ENCODE data around the gene FAM90A1. TPM values are rescaled to one million over a fixed set of nuclear protein-coding genes. Genes with fewer than 3 reads are reported as not detected.
"Not testable (repeated sequence)": the region's sequence is repeated elsewhere in the genome, so short reads cannot be mapped to it uniquely, and the experiment has no call there.

The FAM90A1 gene
- polyA plus RNA-seq, 4 donors, result 0.27 to 0.65 (median 0.45) TPM; not detected in 1

GRCh38 chr12:8235316-8236157, 8.1 kb upstream of the FAM90A1 start:
- not testable (repeated sequence) for H3K27ac ChIP-seq (ENCODE audit: low read depth in 1 of 3, low read length in 2 of 3); H3K4me3 ChIP-seq (ENCODE audit: low read depth in 1 of 3, low read length in 3 of 3); FAIRE-seq; H3K4me1 ChIP-seq (ENCODE audit: control insufficient read depth in 3 of 3, insufficient read depth in 2 of 3, low read depth in 1 of 3, low read length in 2 of 3); H3K9me3 ChIP-seq (ENCODE audit: control insufficient read depth in 2 of 2, insufficient read depth in 1 of 2, low read depth in 1 of 2, low read length in 1 of 2); H3K27me3 ChIP-seq (ENCODE audit: control insufficient read depth in 3 of 3, insufficient read depth in 3 of 3, low read length in 3 of 3); H3K36me3 ChIP-seq (ENCODE audit: control insufficient read depth in 3 of 3, insufficient read depth in 2 of 3, low read depth in 1 of 3, low read length in 3 of 3); DNase-seq
- WGBS, 3 donors, result 91 to 92% (median 92%) methylated on average over 20 to 26 of the region's 26 CpGs

- not testable (repeated sequence) for H3K4me3 ChIP-seq (ENCODE audit: low read depth in 1 of 3, low read length in 3 of 3); H3K27me3 ChIP-seq (ENCODE audit: control insufficient read depth in 3 of 3, insufficient read depth in 3 of 3, low read length in 3 of 3); H3K9me3 ChIP-seq (ENCODE audit: control insufficient read depth in 2 of 2, insufficient read depth in 1 of 2, low read depth in 1 of 2, low read length in 1 of 2); FAIRE-seq; DNase-seq; H3K4me1 ChIP-seq (ENCODE audit: control insufficient read depth in 3 of 3, insufficient read depth in 2 of 3, low read depth in 1 of 3, low read length in 2 of 3); H3K36me3 ChIP-seq (ENCODE audit: control insufficient read depth in 3 of 3, insufficient read depth in 2 of 3, low read depth in 1 of 3, low read length in 3 of 3); H3K27ac ChIP-seq (ENCODE audit: low read depth in 1 of 3, low read length in 2 of 3)
- WGBS, 3 donors, result 78 to 81% (median 78%) methylated on average over 7 of the region's 7 CpGs
These were observed 7.3 kb upstream of the FAM90A1 start for GRCh38 chr12:8234746-8235145.

- not testable (repeated sequence) for H3K9me3 ChIP-seq (ENCODE audit: control insufficient read depth in 2 of 2, insufficient read depth in 1 of 2, low read depth in 1 of 2, low read length in 1 of 2); H3K4me1 ChIP-seq (ENCODE audit: control insufficient read depth in 3 of 3, insufficient read depth in 2 of 3, low read depth in 1 of 3, low read length in 2 of 3); H3K36me3 ChIP-seq (ENCODE audit: control insufficient read depth in 3 of 3, insufficient read depth in 2 of 3, low read depth in 1 of 3, low read length in 3 of 3); H3K27me3 ChIP-seq (ENCODE audit: control insufficient read depth in 3 of 3, insufficient read depth in 3 of 3, low read length in 3 of 3); H3K4me3 ChIP-seq (ENCODE audit: low read depth in 1 of 3, low read length in 3 of 3); DNase-seq; FAIRE-seq; H3K27ac ChIP-seq (ENCODE audit: low read depth in 1 of 3, low read length in 2 of 3)
- 78 to 92% (median 85%) methylated on average over 15 to 20 of the region's 20 CpGs for WGBS, 3 donors
These were observed 6.6 kb upstream of the FAM90A1 start for GRCh38 chr12:8233935-8234495.

- 84 to 90% (median 87%) methylated on average over 13 to 14 of the region's 14 CpGs for WGBS, 3 donors
- not testable (repeated sequence) for H3K4me1 ChIP-seq (ENCODE audit: control insufficient read depth in 3 of 3, insufficient read depth in 2 of 3, low read depth in 1 of 3, low read length in 2 of 3); DNase-seq; H3K27me3 ChIP-seq (ENCODE audit: control insufficient read depth in 3 of 3, insufficient read depth in 3 of 3, low read length in 3 of 3); H3K27ac ChIP-seq (ENCODE audit: low read depth in 1 of 3, low read length in 2 of 3); FAIRE-seq; H3K9me3 ChIP-seq (ENCODE audit: control insufficient read depth in 2 of 2, insufficient read depth in 1 of 2, low read depth in 1 of 2, low read length in 1 of 2); H3K36me3 ChIP-seq (ENCODE audit: control insufficient read depth in 3 of 3, insufficient read depth in 2 of 3, low read depth in 1 of 3, low read length in 3 of 3); H3K4me3 ChIP-seq (ENCODE audit: low read depth in 1 of 3, low read length in 3 of 3)
These were observed 6.0 kb upstream of the FAM90A1 start for GRCh38 chr12:8233300-8233855.

GRCh38 chr12:8231666-8232608, 4.5 kb upstream of the FAM90A1 start:
- FAIRE-seq; H3K4me1 ChIP-seq (ENCODE audit: control insufficient read depth in 3 of 3, insufficient read depth in 2 of 3, low read depth in 1 of 3, low read length in 2 of 3); H3K36me3 ChIP-seq (ENCODE audit: control insufficient read depth in 3 of 3, insufficient read depth in 2 of 3, low read depth in 1 of 3, low read length in 3 of 3); H3K27ac ChIP-seq (ENCODE audit: low read depth in 1 of 3, low read length in 2 of 3); H3K27me3 ChIP-seq (ENCODE audit: control insufficient read depth in 3 of 3, insufficient read depth in 3 of 3, low read length in 3 of 3); H3K9me3 ChIP-seq (ENCODE audit: control insufficient read depth in 2 of 2, insufficient read depth in 1 of 2, low read depth in 1 of 2, low read length in 1 of 2); H3K4me3 ChIP-seq (ENCODE audit: low read depth in 1 of 3, low read length in 3 of 3): not testable (repeated sequence)
- 37 to 39% (median 37%) methylated on average over 21 to 22 of the region's 22 CpGs for WGBS, 3 donors
- DNase-seq, result peak; percentile 14 to 16

GRCh38 chr12:8231049-8231448, 3.6 kb upstream of the FAM90A1 start:
- not testable (repeated sequence) for H3K27ac ChIP-seq (ENCODE audit: low read depth in 1 of 3, low read length in 2 of 3); FAIRE-seq; H3K36me3 ChIP-seq (ENCODE audit: control insufficient read depth in 3 of 3, insufficient read depth in 2 of 3, low read depth in 1 of 3, low read length in 3 of 3); H3K9me3 ChIP-seq (ENCODE audit: control insufficient read depth in 2 of 2, insufficient read depth in 1 of 2, low read depth in 1 of 2, low read length in 1 of 2); H3K27me3 ChIP-seq (ENCODE audit: control insufficient read depth in 3 of 3, insufficient read depth in 3 of 3, low read length in 3 of 3); H3K4me1 ChIP-seq (ENCODE audit: control insufficient read depth in 3 of 3, insufficient read depth in 2 of 3, low read depth in 1 of 3, low read length in 2 of 3); H3K4me3 ChIP-seq (ENCODE audit: low read depth in 1 of 3, low read length in 3 of 3); DNase-seq
- 27 to 47% (median 29%) methylated on average over 1 to 4 of the region's 5 CpGs for WGBS, 3 donors

GRCh38 chr12:8229486-8229885, 2.1 kb upstream of the FAM90A1 start:
- not testable (repeated sequence) for H3K9me3 ChIP-seq (ENCODE audit: control insufficient read depth in 2 of 2, insufficient read depth in 1 of 2, low read depth in 1 of 2, low read length in 1 of 2); H3K4me1 ChIP-seq (ENCODE audit: control insufficient read depth in 3 of 3, insufficient read depth in 2 of 3, low read depth in 1 of 3, low read length in 2 of 3); H3K36me3 ChIP-seq (ENCODE audit: control insufficient read depth in 3 of 3, insufficient read depth in 2 of 3, low read depth in 1 of 3, low read length in 3 of 3); FAIRE-seq; DNase-seq; H3K4me3 ChIP-seq (ENCODE audit: low read depth in 1 of 3, low read length in 3 of 3); H3K27ac ChIP-seq (ENCODE audit: low read depth in 1 of 3, low read length in 2 of 3); H3K27me3 ChIP-seq (ENCODE audit: control insufficient read depth in 3 of 3, insufficient read depth in 3 of 3, low read length in 3 of 3)
- 55 to 61% (median 61%) methylated on average over 6 to 7 of the region's 7 CpGs for WGBS, 3 donors

- not testable (repeated sequence) for H3K27ac ChIP-seq (ENCODE audit: low read depth in 1 of 3, low read length in 2 of 3); H3K9me3 ChIP-seq (ENCODE audit: control insufficient read depth in 2 of 2, insufficient read depth in 1 of 2, low read depth in 1 of 2, low read length in 1 of 2); H3K4me1 ChIP-seq (ENCODE audit: control insufficient read depth in 3 of 3, insufficient read depth in 2 of 3, low read depth in 1 of 3, low read length in 2 of 3); H3K36me3 ChIP-seq (ENCODE audit: control insufficient read depth in 3 of 3, insufficient read depth in 2 of 3, low read depth in 1 of 3, low read length in 3 of 3); H3K4me3 ChIP-seq (ENCODE audit: low read depth in 1 of 3, low read length in 3 of 3); H3K27me3 ChIP-seq (ENCODE audit: control insufficient read depth in 3 of 3, insufficient read depth in 3 of 3, low read length in 3 of 3); DNase-seq; FAIRE-seq
- WGBS, 3 donors, result 89 to 93% (median 92%) methylated on average over 10 to 11 of the region's 11 CpGs
These were observed 1.2 kb upstream of the FAM90A1 start for GRCh38 chr12:8228607-8229006.

All from small intestine (tissue), 7 donors.